HCT116 (cell line): ENCODE data around the gene LTBP1.
"Not testable (repeated sequence)": the region's sequence is repeated elsewhere in the genome, so short reads cannot be mapped to it uniquely, and the experiment has no call there.

ENCODE experiments used
- ATF3 ChIP-seq: IDR thresholded peaks from 2 replicates; pipeline ENCODE4 v1.6.1; 2012
- CEBPB ChIP-seq: IDR thresholded peaks from 2 replicates; pipeline ENCODE4 v1.6.1; 2012; ENCODE audit warnings: low read depth
- CTCF ChIP-seq, 3 experiments: fragments of 200-600 bp in 1 of 3; sonication (generic) in 1 of 3; IDR thresholded peaks in 2 of 3; conservative IDR thresholded peaks in 1 of 3; 2 replicates each; pipeline ENCODE4 v1.5.1; 2012 to 2017; ENCODE audit warnings: low read depth in 2 of 3, low read length in 2 of 3, antibody characterized with exemption in 1 of 3, borderline replicate concordance in 1 of 3, control low read depth in 1 of 3, mild to moderate bottlenecking in 1 of 3, mixed read lengths in 1 of 3, mixed run types in 1 of 3, moderate library complexity in 1 of 3; ENCODE audit not compliant: insufficient read depth in 1 of 3
- EGR1 ChIP-seq: IDR thresholded peaks from 2 replicates; pipeline ENCODE4 v1.6.1; 2012; ENCODE audit warnings: low read depth
- EZH2 ChIP-seq: fragments of 200-600 bp; sonication (generic); IDR thresholded peaks from 2 replicates; pipeline ENCODE4 v1.6.1; 2017; ENCODE audit warnings: antibody characterized with exemption, mixed run types
- EZH2phosphoT487 ChIP-seq: fragments of 200-600 bp; IDR thresholded peaks from 2 replicates; pipeline ENCODE4 v1.6.1; 2018; ENCODE audit warnings: antibody characterized with exemption, borderline replicate concordance
- MAX ChIP-seq: IDR thresholded peaks from 2 replicates; pipeline ENCODE4 v1.6.1; 2012
- POLR2A ChIP-seq: IDR thresholded peaks from 2 replicates; pipeline ENCODE4 v1.7.0; 2011; ENCODE audit warnings: borderline replicate concordance; ENCODE audit not compliant: insufficient read depth, insufficient read length; ENCODE audit errors: extremely low read depth
- POLR2AphosphoS5 ChIP-seq: IDR thresholded peaks from 2 replicates; pipeline ENCODE4 v1.6.1; 2011; ENCODE audit warnings: mild to moderate bottlenecking, low read depth, low read length, moderate library complexity
- REST ChIP-seq: IDR thresholded peaks from 2 replicates; pipeline ENCODE4 v1.6.1; 2012; ENCODE audit warnings: low read depth
- SP1 ChIP-seq: IDR thresholded peaks from 2 replicates; pipeline ENCODE4 v1.6.1; 2012; ENCODE audit warnings: low read depth
- SRF ChIP-seq: IDR thresholded peaks from 2 replicates; pipeline ENCODE4 v1.6.1; 2012; ENCODE audit warnings: low read depth
- TCF7L2 ChIP-seq: IDR thresholded peaks from 2 replicates; pipeline ENCODE4 v1.7.0; 2011; ENCODE audit warnings: borderline replicate concordance, inconsistent platforms; ENCODE audit not compliant: insufficient read depth, insufficient read length; ENCODE audit errors: extremely low read depth
- ZNF274 ChIP-seq: fragments of 200-500 bp; sonication (Bioruptor generic); IDR thresholded peaks from 2 replicates; pipeline ENCODE4 v1.6.1; 2014; ENCODE audit warnings: mild to moderate bottlenecking, low read depth, low read length, inconsistent platforms

- TF ChIP-seq CEBPB; CTCF (IDR thresholded peaks at IDR 0.05 in 2 of 3, conservative IDR thresholded peaks at IDR 0.05 in 1 of 3; ENCODE audit: borderline replicate concordance in 1 of 3, insufficient read depth in 1 of 3, low read depth in 2 of 3, low read length in 2 of 3); POLR2A; SP1; EZH2; EZH2phosphoT487; EGR1; MAX; ZNF274; REST; SRF; TCF7L2; ATF3; POLR2AphosphoS5: not testable (repeated sequence)
Measured at GRCh38 chr2:32921486-32921885, 25.3 kb upstream of the LTBP1 start.
